Stimulated activated CD8-positive, alpha-beta memory T cell treated with anti-CD3 and anti-CD28 coated beads, Interleukin-4, amount 100 ng/mL, for 48 hours (primary cell): Measurements from ENCODE around the gene KCNK10.

ENCODE experiments used
- DNase-seq: peaks from one replicate; pipeline ENCODE4 v3.0.0-alpha.2; 2020

KCNK10 gene

GRCh38 chr14:88316521-88316920 is 6.5 kb downstream of the KCNK10 start:
- no peak for DNase-seq

- DNase-seq: no peak
Measured at GRCh38 chr14:88312257-88312656, 10.8 kb downstream of the KCNK10 start.

GRCh38 chr14:88311780-88312179 is 11.3 kb downstream of the KCNK10 start:
- no peak for DNase-seq

- DNase-seq: no peak
Measured at GRCh38 chr14:88310449-88310848, 12.6 kb downstream of the KCNK10 start.

GRCh38 chr14:88310021-88310420 is 13.0 kb downstream of the KCNK10 start:
- DNase-seq: no peak

GRCh38 chr14:88305528-88306322 is 17.3 kb downstream of the KCNK10 start:
- DNase-seq: no peak

- DNase-seq: no peak
Measured at GRCh38 chr14:88303041-88303440, 20.0 kb downstream of the KCNK10 start.

- DNase-seq: no peak
Measured at GRCh38 chr14:88301381-88301780, 21.7 kb downstream of the KCNK10 start.

- DNase-seq: no peak
Measured at GRCh38 chr14:88300817-88301216, 22.3 kb downstream of the KCNK10 start.

- DNase-seq: no peak
Measured at GRCh38 chr14:88299865-88300530, 23.1 kb downstream of the KCNK10 start.

- no peak for DNase-seq
Measured at GRCh38 chr14:88297306-88297705, 25.8 kb downstream of the KCNK10 start.

- no peak for DNase-seq
Measured at GRCh38 chr14:88296351-88296750, 26.7 kb downstream of the KCNK10 start.

GRCh38 chr14:88289996-88290395 is 33.1 kb downstream of the KCNK10 start:
- no peak for DNase-seq

- DNase-seq: no peak
Measured at GRCh38 chr14:88289234-88289633, 33.8 kb downstream of the KCNK10 start.

- DNase-seq: no peak
Measured at GRCh38 chr14:88286309-88286708, 36.8 kb downstream of the KCNK10 start.

GRCh38 chr14:88281447-88281846 is 41.6 kb downstream of the KCNK10 start:
- no peak for DNase-seq

GRCh38 chr14:88276923-88277596 is 46.0 kb downstream of the KCNK10 start:
- DNase-seq: no peak

- DNase-seq: no peak
Measured at GRCh38 chr14:88272390-88273269, 50.4 kb downstream of the KCNK10 start.

GRCh38 chr14:88271205-88271604 is 51.9 kb downstream of the KCNK10 start:
- no peak for DNase-seq

- no peak for DNase-seq
Measured at GRCh38 chr14:88270776-88271175, 52.3 kb downstream of the KCNK10 start.

GRCh38 chr14:88269806-88270420 is 53.2 kb downstream of the KCNK10 start:
- no peak for DNase-seq

- DNase-seq: no peak
Measured at GRCh38 chr14:88266474-88266873, 56.6 kb downstream of the KCNK10 start.
